Dedifferentiated amniotic fluid mesenchymal stem cell (primary cell): ENCODE measurements around the gene PRDX2.
A peak's percentile ranks its signal among the peaks of the same experiment; 100 is the strongest.
"Not testable (repeated sequence)": the region's sequence is repeated elsewhere in the genome, so short reads cannot be mapped to it uniquely, and the experiment has no call there.

ENCODE experiments used
- DNase-seq: peaks from one replicate; pipeline ENCODE4 v3.0.0-alpha.2; 2016; ENCODE audit errors: extremely low spot score

Gene PRDX2

DNA sequence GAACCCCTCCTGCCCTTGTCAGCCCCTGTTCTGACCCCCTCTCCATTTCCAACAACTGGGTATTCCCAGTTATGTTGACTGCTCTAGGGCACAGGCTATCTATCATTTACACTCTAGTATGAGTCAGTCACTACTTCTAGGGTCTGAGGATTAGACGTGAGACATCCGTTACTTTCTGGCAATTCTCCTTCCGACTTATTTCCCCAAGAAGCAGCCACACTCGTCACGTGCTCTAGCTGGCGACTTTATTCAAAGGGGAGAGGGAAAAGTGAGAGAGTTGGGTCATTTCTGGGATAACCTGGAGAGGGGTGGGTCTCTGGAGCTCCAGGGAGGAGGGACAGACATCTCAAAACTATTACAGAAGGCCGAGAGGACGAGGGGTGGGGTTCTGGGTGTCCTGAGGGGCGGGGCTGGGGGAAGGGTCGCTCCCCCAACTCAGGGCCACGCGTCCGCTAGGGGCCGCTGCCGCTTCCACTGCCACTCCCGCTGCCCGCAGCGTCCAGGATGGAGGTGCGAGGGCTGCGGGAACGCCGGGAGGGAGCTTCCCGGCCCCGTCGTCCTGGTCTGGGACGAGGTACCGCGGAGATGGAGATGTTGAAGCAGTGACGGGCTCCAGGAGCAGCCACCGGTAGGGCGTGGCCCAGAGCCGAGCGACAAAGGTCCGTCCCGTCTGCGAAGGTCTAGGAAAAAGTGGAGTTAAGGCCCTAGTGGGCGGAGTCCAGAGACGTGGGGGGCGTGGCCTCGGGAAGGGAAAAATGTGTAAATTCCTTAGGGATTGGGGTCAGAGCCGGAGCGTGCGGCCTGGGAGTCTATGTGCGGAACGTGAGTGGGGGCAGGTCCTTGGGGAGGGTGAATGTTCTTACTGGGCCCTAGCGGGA lies 23.9 kb upstream of the PRDX2 start:
- DNase-seq = no peak

DNA sequence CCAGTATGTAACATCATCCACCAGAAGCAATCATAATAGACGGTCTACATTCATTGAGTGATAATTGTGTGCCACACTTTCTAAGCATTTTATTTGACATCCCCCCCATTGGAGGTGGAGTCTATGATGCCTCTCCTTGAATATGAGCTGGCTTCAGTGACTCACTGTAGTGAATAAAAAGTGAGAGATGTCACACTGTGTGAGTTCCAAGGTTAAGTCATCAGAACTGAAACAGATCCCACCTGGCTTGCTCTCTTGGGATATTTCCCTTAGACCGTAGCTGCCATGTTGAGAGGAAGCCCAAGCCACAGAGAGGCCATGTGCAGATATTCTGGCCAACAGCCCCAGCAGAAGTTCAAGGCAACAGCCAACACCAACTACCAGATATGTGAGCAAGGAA lies 20.2 kb upstream of the PRDX2 start:
- DNase-seq = no peak

DNA sequence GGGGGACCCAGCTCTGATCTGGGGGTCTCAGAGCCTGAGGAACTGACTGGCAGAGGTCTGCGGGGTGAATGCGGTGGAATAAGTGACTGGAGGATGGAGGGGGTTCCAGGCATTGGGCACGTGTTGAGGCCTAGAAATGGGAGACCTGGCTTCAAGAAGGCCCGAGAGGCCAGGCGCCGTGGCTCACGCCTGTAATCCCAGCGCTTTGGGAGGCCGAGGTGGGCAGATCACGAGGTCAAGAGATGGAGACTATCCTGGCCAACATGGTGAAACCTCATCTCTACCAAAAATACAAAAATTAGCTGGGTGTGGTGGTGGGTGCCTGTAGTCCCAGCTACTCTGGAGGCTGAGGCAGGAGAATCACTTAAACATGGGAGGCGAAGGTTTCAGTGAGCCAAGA lies 16.2 kb upstream of the PRDX2 start:
- DNase-seq = not testable (repeated sequence)

DNA sequence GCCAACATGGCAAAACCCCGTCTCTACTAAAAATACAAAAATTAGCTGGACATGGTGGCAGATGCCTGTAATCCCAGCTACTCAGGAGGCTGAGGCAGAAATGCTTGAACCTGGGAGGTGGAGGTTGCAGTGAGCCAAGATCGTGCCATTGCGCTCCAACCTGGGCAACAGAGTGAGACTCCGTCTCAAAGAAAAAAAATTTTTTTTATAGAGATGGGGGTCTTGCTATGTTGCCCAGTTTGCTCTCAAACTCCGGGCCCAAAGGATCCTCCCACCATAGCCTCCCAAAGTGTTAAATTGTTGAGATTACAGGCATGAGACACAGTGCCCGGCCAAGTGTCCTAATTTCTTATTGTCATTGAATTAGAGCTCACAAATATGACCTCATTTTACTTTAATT lies 15.6 kb upstream of the PRDX2 start:
- DNase-seq = not testable (repeated sequence)

DNA sequence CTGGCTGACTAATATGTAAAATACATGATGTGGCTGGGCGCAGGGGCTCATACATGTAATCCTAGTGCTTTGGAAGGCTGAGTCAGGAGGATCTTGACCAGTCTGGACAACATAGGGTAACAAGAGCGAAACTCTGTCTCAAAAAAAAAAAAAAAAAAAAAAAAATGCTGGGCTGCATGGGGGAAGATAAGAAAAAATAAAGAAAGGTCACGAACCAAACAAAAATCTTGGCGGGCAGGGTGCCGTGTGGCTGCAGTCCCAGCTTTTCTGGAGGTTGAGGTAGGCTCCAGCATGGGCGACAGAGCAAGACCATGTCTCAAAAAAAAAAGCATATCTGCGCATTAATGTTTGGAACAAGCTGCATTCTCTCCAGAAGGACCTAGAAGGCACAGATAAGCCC lies 13.5 kb upstream of the PRDX2 start:
- no peak for DNase-seq

DNA sequence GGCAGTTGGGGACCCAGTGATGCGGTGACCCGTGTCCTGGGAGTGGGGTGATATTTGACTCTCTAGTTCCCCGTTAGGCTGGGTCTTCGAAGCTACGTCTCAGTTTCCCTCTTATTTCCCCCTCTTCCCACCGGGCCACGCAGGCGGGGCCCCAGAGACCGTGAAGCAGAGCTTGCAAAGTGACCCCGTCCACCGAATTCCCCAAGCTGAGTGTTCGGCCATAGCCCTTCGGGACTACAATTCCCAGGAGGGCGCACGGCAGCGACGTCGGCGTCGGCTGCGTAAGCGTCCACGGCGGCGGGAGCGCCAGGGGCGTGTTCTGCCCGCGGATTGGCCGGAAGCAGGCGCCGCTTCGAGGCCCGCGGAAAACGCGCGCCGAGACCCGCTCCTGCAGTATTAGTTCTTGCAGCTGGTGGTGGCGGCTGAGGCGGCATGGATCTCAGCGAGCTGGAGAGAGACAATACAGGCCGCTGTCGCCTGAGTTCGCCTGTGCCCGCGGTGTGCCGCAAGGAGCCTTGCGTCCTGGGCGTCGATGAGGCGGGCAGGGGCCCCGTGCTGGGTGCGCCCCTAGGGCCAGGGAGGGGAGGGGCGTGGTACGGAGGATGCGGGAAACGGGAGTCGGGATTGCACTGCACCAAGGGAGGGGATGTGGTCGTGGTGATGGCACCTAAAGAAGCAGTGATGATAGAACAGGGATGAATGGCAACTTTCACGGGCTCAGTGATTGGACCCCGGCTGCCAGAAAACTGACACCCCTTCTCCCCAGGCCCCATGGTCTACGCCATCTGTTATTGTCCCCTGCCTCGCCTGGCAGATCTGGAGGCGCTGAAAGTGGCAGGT lies 4.9 kb upstream of the PRDX2 start, which contains the start of gene RNASEH2A:
RNASEH2A (plus strand) TSS at position 343 of the 840 bp plus-strand sequence; CDS start at position 433, 90 bp downstream.
- DNase-seq = peak; percentile 82

DNA sequence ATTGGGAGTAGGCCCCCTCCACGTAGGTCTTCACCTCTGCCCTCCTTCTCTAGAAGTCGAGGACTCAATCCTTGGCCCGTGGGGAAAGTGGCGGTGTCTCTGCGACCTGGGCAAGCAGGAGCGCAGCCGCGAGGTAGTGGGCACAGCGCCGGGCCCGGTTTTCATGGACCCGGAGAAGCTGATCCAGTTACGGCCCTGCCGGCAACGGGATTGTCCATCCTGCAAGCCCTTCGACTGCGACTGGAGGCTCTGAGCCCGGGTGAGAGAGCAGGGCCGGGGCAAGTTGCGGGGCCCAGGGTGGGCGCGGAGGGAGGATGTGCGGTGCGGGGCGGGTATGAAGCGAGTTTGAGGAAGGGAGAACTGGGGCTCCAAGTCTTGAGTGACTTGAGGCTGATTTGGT lies 2.5 kb upstream of the PRDX2 start:
- DNase-seq = no peak

DNA sequence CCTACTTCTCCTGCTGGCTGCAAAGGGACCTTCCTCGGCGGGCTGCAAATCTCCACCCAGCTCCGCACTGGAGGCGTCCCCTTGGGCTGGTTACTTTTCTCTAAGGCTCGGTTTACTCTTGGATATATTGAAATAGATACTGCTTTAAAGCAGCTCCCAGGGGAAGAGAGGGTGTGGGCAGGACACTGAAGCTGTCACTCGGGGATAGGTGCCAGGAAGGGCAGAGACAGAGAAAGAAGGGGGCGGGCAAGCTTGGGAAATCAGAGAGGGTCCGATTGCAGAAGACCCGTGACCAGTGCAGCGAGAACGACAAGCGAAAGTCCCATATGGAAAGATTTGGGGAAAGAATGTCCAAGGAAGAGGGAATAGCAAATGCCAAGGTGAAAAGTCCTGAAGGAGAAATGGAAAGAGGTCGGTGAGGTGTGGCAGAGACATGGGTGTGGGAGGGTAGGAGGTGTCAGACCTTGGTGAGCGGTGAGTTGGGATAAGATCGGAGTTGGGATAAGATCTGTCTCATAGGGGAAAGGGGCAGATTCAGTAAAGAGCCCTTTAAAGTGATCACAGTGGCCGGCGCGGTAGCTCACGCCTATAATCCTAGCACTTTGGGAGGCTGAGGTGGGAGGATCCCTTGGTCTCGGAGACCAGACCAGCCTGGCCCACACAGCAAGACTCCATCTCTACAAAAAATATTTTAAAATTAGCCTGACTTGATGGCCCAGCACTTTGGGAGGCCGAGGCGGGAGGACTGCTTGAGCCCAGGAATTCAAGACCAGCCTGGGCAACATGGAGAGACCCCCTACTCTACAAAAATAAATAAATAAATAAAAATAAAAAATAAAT lies 887 bp upstream of the PRDX2 start:
- DNase-seq = no peak

DNA sequence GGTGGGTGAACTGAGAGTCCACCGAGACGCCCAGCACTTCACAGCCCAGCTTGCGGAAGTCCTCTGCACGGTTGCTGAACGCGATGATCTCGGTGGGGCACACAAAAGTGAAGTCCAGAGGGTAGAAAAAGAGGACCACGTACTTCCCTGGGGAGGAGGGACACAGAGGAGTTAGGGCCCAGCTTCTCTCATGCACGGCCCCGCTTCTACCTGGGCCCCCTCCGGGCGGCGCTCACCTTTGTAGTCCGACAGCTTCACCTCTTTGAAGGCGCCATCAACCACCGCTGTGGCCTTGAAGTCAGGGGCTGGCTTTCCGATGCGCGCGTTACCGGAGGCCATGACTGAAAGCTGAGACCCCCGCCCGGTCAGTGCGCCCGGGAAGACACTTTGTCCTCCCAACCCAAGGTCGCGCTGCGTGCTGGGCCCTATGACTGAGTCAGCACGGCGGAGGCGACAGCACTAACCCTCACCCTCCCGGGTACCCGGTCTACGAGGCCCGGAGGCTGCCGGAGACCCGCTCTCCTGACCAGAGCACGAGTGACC lies 606 bp downstream of the PRDX2 start:
- no peak for DNase-seq

DNA sequence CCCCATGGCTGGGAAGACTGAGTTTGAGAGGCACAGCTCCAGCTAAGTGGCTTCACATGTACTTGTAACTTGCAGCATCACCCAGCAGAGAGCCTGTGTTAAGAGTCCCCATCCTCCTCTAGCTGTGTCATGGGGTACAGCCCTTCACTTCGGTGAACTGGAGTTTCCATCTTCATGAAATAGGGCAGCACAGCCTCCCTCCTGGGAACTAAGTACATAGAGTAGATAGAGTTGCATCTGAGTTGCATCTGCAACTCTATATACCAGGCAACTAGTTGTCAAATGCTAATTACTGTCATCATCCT lies 1.2 kb downstream of the PRDX2 start:
- no peak for DNase-seq

DNA sequence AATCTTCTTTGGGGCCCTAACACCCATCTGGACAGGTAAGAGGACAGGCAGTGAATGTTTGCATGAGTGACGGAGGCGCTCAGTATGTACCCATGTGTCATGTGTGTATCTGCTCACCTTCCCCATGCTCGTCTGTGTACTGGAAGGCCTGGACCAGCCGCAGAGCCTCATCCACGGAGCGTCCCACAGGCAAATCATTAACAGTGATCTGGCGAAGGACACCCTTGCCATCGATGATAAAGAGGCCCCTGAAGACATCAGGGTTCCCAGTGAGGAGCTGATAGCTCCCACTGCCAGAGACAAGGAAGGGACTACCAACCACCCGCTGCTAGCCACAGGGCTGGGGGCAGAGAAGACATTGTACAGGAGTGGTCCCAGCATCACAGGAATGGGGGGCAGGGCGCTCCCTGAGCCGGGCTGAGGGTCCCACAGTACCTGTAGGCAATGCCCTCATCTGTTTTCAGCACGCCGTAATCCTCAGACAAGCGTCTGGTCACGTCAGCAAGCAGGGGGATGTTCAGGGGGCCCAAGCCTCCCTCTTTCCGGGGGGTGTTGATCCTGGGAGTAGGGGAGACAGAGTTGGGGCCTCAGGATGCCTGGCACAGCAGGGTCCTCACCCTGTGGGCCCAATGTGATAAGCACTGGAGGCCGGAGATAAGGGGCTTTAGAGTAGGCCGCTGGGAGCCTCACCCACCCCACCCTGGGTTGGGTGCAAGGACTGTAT lies 1.7 kb downstream of the PRDX2 start:
- DNase-seq = no peak

DNA sequence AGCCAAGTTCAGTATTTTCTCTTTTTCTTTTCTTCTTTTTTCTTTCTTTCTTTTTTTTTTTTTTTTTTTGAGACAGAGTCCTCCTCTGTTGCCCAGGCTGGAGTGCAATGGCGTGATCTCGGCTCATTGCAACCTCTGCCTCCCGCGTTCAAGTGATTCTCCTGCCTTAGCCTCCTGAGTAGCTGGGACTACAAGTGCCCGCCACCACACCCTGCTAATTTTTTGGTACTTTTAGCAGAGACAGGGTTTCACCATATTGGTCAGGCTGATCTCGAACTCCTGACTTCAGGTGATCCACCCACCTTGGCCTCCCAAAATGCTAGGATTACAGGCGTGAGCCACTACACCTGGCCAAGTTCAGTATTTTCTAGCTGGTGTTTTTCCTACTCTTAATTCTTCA lies 4.0 kb downstream of the PRDX2 start:
- DNase-seq = not testable (repeated sequence)

DNA sequence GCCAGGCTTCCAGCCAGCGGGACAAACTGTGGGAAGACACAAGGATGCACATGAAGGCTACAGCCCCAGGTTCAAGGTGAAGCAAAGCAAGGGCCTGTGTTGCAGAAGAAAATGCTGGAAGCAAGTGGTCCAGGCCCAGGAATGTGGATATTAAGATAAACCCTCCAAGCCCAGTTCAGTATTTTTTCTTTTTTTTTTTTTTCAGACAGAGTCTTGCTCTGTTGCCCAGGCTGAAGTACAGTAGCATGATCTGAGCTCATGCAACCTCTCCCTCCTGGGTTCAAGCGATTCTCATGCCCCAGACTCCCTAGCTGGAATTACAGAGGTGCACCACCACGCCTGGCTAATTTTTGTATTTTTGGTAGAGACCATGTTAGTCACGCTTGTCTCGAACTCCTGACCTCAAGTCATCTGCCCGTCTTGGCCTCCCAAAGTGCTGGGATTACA lies 4.4 kb downstream of the PRDX2 start:
- no peak for DNase-seq

DNA sequence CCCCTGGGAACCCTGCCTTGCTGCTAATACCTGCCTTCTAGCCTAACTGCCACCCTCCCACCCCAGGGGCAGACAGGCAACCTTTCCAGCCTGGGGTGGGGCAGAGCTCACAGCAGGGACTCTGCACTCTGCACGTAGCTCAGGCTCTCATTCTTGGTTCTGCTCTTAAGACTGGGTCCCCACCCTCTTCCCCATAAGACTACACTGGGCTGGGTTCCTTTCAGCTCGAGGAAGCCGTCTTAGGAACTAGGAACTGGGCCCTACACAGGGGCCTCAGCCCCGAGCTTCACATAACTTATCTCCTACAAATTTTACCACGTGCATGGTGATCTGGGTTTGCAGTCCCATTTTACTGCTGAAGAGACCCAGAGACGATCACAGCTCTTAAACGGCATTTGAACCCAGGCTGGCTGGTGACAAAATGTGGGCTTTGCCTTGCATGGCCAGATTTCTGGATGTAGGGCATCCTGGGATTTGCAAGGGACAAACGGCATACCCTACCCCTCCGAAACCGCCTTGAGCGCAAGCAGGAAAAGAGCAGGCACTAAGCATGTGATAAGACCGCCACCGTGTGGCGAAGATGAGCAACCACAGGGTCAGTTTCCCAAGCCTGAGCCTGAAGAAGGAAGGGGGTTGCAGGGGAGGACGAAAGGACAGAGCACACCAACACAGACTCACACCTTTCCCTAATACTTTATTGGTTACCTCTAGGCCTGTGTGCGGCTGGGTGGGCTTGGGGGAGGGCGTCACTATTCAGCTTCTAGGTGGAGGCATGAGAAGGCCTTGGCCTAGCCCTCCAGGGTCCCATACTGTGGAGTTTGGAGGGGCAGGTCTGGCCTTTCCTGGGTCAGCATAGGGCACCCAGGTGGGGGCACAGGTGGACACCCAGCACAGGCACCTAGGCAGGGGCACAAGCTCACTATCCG lies 5.2 kb downstream of the PRDX2 start:
- DNase-seq = peak; percentile 77

DNA sequence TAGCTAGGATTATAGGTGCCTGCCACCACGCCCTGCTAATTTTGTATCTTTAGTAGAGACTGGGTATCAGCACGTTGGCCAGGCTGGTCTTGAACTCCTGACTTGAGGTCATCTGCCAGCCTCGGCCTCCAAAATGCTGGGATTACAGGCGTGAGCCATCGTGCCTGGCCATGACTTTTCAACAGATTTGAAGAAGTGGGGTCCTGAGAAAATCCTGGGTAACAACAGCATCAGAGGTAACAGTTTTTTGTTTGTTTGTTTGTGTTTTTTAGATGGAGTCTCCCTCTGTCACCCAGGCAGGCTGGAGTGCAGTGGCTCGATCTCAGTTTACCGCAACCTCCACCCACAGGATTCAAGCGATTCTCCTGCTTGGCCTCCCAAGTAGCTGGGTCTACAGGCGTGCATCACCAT lies 6.6 kb downstream of the PRDX2 start:
- no peak for DNase-seq

DNA sequence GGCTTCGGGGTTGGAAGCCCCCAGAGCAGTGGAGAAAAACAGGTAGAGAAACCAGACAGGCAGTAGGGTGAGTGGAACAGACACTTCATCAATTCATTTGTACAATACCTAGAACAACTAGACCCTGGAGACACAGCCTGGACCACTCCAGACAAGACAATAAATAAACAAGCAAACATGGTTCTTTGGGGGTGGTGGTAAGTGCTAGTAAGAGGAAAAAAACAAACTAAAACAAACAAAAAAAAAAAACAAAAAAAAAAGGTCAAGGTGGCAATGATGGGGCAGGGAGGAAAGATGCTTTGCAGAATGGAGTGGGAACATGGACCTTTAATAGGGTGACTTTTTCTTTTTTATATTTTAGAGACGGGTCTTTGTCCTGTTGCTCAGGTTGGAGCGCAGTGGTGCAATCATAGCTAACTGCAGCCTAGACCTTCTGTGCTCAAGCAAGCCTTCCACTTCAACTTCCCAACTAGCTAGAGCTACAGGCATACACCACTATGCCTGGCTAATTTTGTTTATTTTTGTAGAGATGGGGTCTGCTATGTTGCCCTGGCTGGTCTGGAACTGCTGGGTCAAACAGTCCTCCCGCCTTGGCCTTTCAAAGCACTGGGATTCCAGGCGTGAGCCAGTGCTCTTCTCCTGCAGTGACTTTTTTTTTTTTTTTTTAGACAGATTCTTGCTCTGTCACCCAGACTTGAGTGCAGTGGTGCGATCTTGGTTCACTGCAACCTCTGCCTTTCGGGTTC lies 7.2 kb downstream of the PRDX2 start:
- DNase-seq = no peak

DNA sequence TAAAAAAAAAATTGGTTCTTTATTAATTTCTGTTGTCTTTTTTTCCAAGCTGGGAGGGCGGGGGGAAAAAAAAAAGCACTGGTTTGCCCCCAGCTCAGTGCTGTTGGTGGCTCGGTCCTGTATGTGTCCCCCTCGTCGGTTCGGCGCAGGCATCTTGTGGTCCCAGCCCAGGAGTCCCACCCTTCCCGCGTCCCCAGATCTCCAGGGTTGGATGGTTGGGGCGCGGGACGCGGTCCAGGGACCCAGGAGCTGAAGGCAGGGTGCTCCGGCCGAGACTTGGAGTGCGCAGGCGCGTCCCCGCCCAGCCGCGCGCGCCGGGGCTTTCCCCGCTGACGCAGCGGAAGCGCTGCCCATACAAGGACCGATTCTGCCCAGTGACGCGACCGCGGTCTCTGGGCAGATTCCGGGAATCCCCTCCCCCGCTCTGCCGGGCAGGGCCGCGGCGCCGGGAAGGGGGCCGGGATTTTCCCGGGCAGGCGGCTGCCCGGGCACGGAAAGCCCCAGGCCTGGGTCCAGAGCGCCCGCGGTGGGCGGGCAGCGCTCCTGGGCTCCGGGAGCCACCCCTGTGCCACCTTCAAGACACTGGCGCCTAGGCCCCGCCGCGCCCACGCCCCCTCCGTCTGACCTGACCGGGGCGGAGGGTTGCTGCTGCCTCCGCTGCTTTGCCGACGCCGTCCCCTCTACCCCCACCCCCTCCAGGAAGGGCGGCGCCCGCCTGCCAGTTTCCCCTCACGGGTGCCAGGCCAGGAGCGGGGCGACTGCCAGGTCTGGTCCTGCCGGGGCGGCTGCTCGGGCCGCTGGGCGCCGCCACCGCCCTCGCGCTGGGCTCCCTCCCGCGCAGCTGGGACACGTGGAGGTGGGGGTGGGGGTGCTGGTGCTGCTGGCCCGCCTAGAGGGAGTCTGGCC lies 8.1 kb downstream of the PRDX2 start:
- peak; percentile 89 for DNase-seq

DNA sequence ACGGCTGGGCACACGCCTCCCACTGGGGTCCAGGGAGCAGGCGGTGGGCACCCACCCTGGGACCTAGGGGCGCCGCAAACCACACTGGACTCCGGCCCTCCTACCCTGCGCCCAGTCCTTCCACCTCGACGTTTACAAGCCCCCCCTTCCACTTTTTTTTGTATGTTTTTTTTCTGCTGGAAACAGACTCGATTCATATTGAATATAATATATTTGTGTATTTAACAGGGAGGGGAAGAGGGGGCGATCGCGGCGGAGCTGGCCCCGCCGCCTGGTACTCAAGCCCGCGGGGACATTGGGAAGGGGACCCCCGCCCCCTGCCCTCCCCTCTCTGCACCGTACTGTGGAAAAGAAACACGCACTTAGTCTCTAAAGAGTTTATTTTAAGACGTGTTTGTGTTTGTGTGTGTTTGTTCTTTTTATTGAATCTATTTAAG lies 8.7 kb downstream of the PRDX2 start:
- no peak for DNase-seq
